SK-N-SH (cell line): Measurements from ENCODE around the gene MBOAT2.

Source experiments
- CTCF ChIP-seq: fragments of 200-600 bp; sonication (generic); IDR thresholded peaks from 2 replicates; pipeline ENCODE4 v1.6.1; 2017; ENCODE audit warnings: antibody characterized with exemption, mild to moderate bottlenecking, moderate library complexity
- EZH2phosphoT487 ChIP-seq: fragments of 200-600 bp; sonication (generic); IDR thresholded peaks from 2 replicates; pipeline ENCODE4 v1.6.1; 2017; ENCODE audit warnings: low read depth, mixed run types, mild to moderate bottlenecking, antibody characterized with exemption, moderate library complexity, borderline replicate concordance
- NFIC ChIP-seq: IDR thresholded peaks from 2 replicates; pipeline ENCODE4 v1.4.0; 2012; ENCODE audit warnings: borderline replicate concordance
- NRF1 ChIP-seq: IDR thresholded peaks from 2 replicates; pipeline ENCODE4 v1.6.1; 2012; ENCODE audit warnings: low read depth, mild to moderate bottlenecking, low read length
- TCF12 ChIP-seq: IDR thresholded peaks from 2 replicates; pipeline ENCODE4 v1.4.0; 2012
- TF ChIP-seq, protein P1 (sequence below): fragments of 150-350 bp; IDR thresholded peaks from 2 replicates; pipeline ENCODE4 v1.6.1; 2016; ENCODE audit warnings: mild to moderate bottlenecking, low read depth, low read length

DNA sequence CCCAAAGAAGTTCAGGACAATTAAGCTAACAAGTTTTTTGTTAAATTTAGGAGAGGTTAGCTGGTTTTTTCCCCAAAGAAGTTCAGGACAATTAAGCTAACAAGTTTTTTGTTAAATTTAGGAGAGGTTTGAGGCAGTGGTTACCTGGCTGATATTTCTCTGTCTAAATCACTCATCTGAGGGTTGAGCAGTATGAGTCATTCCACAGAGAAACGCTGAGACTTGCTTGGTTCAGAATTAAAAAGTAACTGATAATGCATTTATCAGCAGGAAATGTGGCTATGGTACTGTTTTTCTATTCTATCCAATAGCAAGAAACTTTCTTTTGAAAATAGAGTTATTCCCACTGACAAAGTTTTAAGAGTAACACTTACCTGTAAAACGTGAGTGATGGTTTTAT is 143.2 kb downstream of the MBOAT2 start:
- TF ChIP-seq CTCF: no peak
- TF ChIP-seq, protein P1, sequence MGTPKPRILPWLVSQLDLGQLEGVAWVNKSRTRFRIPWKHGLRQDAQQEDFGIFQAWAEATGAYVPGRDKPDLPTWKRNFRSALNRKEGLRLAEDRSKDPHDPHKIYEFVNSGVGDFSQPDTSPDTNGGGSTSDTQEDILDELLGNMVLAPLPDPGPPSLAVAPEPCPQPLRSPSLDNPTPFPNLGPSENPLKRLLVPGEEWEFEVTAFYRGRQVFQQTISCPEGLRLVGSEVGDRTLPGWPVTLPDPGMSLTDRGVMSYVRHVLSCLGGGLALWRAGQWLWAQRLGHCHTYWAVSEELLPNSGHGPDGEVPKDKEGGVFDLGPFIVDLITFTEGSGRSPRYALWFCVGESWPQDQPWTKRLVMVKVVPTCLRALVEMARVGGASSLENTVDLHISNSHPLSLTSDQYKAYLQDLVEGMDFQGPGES: no peak
- TF ChIP-seq NFIC: no peak
- no peak for TF ChIP-seq NRF1
- TF ChIP-seq EZH2phosphoT487: no peak
- no peak for TF ChIP-seq TCF12
